ENCODE data around the gene RBMS2.
A peak's percentile ranks its signal among the peaks of the same experiment; 100 is the strongest.
"Not testable (repeated sequence)": the region's sequence is repeated elsewhere in the genome, so short reads cannot be mapped to it uniquely, and the experiment has no call there.

RBMS2 gene

GRCh38 chr12:56514014-56514318 lies 7.7 kb upstream of the RBMS2 start:
- not testable (repeated sequence) for DNase-seq (ENCODE audit: low read depth in 2 of 2)

- no peak for DNase-seq (ENCODE audit: low read depth in 2 of 2)
Measured at GRCh38 chr12:56517854-56518253, 3.8 kb upstream of the RBMS2 start.

DNA sequence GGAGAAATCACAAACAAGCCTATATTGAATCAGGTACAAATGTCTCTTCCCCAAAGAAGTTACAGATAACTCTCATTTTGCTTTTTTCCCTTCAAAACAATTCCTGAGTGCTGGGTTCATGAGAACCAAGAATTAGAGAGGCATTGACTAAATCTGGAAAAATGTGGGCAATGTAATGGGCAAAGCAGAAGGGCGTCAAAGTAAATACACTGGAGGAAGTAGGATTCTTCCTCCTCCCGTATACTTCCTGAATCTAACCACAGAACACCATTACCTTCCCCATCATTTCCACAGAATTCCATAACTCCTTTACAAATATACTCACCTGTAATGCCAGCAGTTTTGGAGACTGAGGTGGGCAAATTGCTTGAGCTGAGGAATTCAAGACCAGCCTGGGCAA lies 3.0 kb upstream of the RBMS2 start:
- DNase-seq (ENCODE audit: low read depth in 2 of 2) = no peak

- no peak for DNase-seq (ENCODE audit: low read depth in 2 of 2)
Measured at GRCh38 chr12:56520048-56520447, 1.6 kb upstream of the RBMS2 start.

DNA sequence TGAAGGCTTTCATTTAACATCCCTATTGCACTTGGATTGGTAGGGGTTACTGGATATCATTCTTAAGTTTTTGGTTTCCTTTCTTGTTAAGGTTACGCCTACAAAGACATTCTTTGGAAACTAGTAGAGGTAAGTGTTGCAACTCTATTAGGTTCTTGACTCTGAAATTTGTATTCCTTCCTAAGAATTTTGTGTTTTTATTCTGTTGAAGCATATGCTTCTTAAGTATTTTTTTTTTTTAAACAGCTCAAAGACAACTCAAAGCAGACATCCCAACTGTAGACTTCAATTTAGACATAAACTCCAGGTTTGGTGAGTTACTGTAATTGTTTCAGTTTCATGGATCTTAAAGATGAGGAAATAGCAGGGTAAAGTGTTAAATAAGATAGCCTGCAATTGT lies 1.1 kb upstream of the RBMS2 start:
- no peak for DNase-seq (ENCODE audit: low read depth in 2 of 2)

GRCh38 chr12:56521209-56521589 lies 421 bp upstream of the RBMS2 start:
- no peak for DNase-seq (ENCODE audit: low read depth in 2 of 2)

DNA sequence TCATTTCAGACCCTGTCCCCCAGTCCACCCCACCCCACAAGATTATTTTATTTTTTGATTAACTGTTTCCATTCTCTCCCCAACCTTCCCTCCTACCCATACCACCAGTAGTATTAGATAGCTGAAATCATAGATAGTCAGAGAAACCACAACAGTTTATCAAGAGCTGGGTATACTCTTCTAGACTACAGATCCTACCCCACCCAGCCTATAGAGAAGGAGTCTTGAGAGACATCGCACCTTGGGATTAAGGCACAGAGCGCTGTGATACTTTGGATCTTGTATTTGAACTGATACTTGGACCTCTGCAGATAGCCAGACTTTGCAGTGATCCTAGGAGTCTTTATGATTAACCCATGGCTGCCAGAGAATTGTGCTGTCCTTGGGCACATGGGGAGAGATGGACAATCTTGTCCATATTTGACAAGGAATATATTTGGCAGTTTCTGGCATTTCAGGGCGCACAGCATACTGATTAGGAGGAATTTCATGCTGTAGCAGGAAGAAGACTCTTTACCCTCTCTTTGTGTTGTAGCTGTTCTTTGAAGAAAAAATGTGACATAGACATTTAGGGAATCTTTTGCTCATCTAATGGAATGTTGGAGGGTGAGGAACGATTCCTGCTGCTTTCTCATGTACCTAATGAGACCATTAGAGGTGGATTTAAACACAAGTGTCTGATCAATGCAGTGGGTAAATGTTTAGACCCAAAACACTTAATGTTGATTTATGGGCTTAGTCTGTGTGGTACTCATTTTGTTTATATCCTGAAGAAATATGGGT lies 982 bp downstream of the RBMS2 start:
- no peak for DNase-seq (ENCODE audit: low read depth in 2 of 2)

- DNase-seq (ENCODE audit: low read depth in 2 of 2) = no peak
Measured at GRCh38 chr12:56528846-56529245, 7.2 kb downstream of the RBMS2 start.

GRCh38 chr12:56529656-56530055 lies 8.0 kb downstream of the RBMS2 start:
- no peak for DNase-seq (ENCODE audit: low read depth in 2 of 2)

GRCh38 chr12:56530390-56531055 lies 8.9 kb downstream of the RBMS2 start:
- no peak for DNase-seq (ENCODE audit: low read depth in 2 of 2)

DNA sequence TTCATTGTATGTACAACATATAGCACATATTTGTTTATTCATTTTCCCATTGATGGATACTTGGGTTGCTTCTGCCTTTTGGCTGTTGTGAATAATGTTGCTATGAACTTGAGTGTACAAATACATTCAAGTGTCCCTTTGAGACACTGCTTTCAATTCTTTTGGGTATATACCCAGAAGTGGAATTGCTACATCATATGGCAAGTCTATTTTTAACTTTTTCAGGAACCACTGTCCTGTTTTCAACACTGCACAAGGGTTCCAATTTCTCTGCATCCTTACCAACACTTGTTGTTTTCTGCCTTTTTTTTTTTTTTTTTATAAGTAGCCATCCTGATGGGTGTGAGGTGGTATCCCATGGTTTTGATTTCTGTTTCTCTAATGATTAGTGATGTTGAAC lies 15.9 kb downstream of the RBMS2 start:
- DNase-seq (ENCODE audit: low read depth in 2 of 2) = no peak

DNA sequence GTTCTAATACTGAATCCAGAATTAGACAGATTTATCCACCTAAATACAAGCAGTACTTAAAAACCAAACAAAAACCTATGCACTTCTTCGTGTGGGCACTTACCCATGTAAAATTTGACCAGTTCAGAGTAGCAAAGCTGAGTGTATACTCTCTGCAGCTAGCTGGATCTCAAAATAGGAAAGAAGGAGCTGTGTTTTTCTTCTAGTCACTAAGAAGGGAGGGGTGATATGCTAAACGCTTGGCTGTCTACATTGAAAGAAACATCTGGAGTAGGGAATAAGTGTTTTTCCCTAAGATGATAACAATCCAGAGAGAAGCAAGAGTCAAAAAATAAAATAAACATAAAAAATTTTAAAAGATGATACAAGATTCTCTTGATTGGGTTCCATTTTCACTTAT lies 20.0 kb downstream of the RBMS2 start:
- no peak for DNase-seq (ENCODE audit: low read depth in 2 of 2)

GRCh38 chr12:56542164-56542563 lies 20.5 kb downstream of the RBMS2 start:
- no peak for DNase-seq (ENCODE audit: low read depth in 2 of 2)

GRCh38 chr12:56545023-56545604 lies 23.5 kb downstream of the RBMS2 start:
- no peak for DNase-seq (ENCODE audit: low read depth in 2 of 2)

DNA sequence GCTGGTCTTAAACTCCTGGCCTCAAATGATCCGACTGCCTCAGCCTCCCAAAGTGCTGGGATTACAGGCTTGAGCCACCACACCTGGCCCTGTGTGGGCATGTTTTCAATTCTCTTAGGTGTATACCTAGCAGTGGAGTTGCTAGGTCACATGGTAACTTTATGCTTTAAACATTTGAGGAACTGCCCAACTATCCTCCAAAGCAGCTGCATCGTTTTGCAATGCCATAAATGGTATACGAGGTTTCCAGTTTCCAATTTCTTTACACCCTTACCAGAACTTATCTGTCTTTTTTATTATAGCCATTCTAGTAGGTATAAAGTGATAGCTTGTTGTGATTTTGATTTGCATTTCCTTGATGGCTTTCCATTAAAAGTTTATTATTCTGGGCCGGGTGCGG lies 25.1 kb downstream of the RBMS2 start:
- DNase-seq (ENCODE audit: low read depth in 2 of 2) = no peak

- DNase-seq (ENCODE audit: low read depth in 2 of 2) = no peak
Measured at GRCh38 chr12:56551070-56551469, 29.4 kb downstream of the RBMS2 start.

DNA sequence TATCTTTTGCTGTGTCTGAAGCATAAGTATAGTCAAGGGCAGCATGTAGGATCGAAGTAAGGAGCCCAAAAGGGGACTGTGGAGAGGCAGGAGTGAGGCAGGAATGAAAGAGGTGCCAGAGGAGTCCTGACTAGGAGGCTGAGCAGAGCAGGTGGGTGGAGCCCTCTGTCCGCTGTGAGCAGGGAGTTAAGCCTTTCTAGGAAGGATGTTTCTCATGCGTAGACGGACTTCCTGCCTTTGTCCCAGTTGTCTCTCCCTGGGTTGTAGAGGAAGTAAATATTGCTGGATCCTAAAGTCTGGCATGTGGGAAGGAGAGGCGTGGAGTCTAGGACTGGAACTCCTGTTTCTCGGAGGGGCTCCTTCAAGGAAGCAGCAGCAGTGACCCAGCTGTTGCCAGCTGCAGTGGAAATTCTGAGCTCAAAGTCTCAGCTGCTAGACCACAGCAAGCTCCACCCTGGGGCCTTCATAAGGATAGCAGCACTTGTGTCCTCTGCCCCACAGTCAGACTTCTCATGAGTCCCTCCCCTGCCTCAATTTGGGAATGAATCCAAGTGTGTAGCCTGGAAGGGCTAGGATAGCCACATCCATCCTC lies 44.0 kb downstream of the RBMS2 start:
- peak in 1 of 2 donors; percentile 14 for DNase-seq (ENCODE audit: low read depth in 2 of 2)

- DNase-seq (ENCODE audit: low read depth in 2 of 2) = no peak
Measured at GRCh38 chr12:56568146-56568545, 46.5 kb downstream of the RBMS2 start.

- DNase-seq (ENCODE audit: low read depth in 2 of 2) = no peak
Measured at GRCh38 chr12:56571121-56571520, 49.5 kb downstream of the RBMS2 start.

DNA sequence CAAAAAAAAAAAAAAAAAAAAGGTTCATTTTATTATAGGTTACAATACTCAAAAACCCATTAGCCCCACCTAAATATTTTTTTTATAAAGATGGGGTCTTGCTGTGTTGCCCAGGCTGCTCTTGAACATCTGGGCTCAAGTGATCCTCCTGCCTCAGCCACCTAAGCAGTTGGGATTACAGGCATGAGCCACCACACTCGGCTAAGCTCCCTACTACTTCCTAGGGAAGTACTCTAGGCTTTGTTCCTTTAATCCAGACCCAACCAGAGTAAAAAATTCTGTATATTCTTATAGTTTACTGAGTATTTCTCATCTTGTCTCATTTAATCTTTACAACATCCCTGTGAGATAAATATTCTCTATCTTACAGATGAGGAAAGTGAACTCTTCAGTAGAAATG lies 50.7 kb downstream of the RBMS2 start:
- no peak for DNase-seq (ENCODE audit: low read depth in 2 of 2)

DNA sequence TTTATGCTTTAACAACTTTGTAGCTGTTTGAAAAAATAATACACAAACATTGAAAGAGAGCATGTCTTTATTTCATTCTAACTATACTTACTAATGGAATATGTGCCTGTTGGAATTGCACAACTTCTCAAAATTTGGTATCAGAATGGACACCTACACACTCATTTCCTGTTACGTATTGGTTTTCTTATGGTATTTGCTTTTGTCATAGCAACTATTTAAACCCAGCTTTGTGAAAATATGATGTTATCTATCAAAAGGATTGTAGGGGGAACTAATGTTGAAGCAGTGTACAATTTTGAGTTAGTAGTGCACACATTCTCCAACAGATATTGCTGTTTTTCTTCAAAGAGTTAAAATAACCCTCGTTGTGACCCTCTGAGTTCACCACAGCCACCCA lies 52.6 kb downstream of the RBMS2 start:
- no peak for DNase-seq (ENCODE audit: low read depth in 2 of 2)

GRCh38 chr12:56577248-56577647 lies 55.6 kb downstream of the RBMS2 start:
- not testable (repeated sequence) for DNase-seq (ENCODE audit: low read depth in 2 of 2)

- DNase-seq (ENCODE audit: low read depth in 2 of 2) = no peak
Measured at GRCh38 chr12:56578983-56579546, 57.4 kb downstream of the RBMS2 start.

Data from stimulated activated CD8-positive, alpha-beta memory T cell treated with anti-CD3 and anti-CD28 coated beads, Interleukin-15, amount 100 ng/mL, for 48 hours (primary cell).